Stimulated activated CD8-positive, alpha-beta memory T cell treated with anti-CD3 and anti-CD28 coated beads, Interleukin-7, amount 100 ng/mL, for 24 hours (primary cell): Measurements from ENCODE around the gene GASK1A.

Experiments used
- DNase-seq: peaks from one replicate; pipeline ENCODE4 v3.0.0-alpha.2; 2020; ENCODE audit warnings: low read depth

The GASK1A gene

DNA sequence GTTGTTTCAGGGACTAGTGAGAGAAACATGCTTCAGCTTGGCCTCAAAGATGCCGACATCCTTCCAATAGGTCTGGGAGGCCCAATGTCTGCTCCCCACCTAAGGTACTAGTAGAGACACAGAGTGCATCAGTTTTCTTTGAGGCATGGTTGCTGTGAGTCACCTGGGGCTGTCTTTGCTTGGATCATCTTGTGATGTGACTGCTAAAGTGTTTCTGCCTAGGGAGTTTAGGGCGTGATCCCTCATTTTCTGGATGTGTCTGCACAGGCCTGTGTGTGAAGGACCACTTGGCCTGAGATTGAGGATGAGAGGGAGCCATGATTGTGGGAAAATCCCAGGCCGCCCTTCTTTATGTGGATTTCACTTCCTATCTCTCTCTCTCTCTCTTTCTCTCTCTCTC lies 4.8 kb downstream of the GASK1A start:
- DNase-seq = no peak

GRCh38 chr3:42984701-42985100 lies 5.6 kb downstream of the GASK1A start:
- no peak for DNase-seq

DNA sequence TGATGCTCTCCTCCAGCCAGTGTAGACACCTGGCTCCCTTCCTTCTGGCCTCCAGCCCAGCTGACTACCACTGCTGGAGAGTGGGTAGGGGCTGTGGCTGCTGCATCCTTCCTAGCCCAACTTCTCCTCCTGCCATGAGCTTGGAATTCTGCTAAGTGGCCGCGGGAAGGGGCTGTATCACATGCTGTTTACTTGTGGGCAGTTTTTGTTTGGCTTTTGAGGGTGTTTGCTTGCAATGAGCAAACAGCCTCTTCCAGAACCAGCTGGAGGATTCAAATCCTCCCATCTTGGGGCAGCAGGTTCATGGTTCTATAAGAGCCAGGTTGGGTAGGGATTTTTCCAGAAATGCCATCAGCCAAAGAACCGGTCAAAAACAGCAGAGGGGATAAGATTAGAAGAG lies 9.0 kb downstream of the GASK1A start:
- DNase-seq = no peak

DNA sequence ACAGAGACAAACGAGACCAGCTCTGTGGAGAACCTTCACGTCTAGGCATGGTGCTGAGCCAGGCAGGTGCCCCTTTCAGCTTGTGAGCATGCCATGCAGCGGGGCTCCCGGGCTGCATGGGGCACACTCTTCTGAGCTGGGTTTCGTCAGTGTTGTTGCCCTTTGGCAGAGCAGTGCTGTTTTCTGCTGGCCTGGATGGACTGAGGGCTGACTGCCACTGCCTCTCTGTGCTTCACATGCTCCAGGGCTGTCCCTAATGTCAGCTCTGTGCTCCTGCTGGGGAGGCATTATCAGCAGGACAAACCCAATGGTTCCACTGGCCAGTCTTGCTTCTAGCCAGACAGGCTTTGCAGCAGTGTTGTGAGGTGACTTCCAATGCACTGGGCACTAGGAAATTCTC lies 9.5 kb downstream of the GASK1A start:
- DNase-seq = no peak

- no peak for DNase-seq
Observed at GRCh38 chr3:42991341-42992315, 12.5 kb downstream of the GASK1A start.

DNA sequence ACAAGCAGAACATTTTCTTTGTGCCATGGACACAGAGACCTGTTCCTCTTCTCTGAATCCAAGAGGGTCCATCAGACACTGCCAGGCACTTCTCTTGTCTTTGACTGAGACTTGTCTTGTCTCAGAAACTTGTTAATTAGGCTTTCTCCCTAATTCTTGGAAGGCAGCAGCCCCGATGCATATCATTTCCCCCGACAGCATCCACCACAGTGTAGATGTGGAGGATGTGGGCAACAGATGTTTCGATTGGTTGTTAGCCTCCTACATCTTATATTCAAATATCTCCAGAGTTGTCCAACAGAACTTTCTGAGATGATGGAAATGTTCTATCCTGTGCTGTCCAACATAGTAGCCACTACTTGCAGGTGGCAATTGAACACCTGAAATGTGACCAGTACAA lies 15.5 kb downstream of the GASK1A start:
- no peak for DNase-seq

DNA sequence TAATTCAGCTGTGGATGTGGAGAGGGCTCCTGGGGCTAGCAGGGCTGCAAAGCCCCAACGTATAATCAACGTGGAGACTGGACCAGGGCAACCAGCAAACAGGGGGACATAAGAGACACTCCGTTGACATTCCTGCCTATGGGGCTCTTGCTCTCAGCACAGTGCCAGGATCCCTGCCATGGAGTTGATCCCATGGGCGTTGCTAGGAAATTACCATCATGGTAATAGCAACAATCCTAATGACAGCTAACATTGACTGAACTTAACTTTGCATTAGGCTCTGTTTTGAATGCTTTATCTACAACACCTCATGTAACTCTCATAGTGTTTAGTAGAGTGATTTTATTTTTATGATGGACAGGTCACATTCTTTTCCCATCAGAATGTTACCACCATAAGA lies 16.9 kb downstream of the GASK1A start:
- DNase-seq = no peak

DNA sequence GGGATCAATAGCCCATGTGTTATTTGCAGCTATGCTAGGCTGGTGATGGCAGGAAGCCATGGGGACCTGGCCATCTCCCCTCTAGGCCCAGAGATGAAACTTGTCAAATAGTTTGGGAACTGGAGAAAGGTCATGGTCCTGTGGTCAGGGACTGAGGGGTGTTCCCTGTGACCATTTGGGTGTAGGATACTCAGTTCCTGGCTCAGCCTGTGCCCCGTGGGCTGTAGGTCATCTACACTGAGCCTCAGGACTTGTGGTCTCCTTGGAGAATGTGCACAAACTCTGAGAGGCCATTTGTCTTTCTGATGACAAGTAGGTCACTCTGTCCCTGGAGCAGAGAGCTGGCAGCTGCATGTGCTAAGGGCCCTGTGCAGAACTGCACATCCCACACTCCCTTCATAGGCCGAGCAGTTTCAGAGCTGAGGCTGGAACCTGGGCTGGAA lies 17.5 kb downstream of the GASK1A start:
- no peak for DNase-seq

GRCh38 chr3:42999212-42999611 lies 20.1 kb downstream of the GASK1A start:
- DNase-seq = no peak

DNA sequence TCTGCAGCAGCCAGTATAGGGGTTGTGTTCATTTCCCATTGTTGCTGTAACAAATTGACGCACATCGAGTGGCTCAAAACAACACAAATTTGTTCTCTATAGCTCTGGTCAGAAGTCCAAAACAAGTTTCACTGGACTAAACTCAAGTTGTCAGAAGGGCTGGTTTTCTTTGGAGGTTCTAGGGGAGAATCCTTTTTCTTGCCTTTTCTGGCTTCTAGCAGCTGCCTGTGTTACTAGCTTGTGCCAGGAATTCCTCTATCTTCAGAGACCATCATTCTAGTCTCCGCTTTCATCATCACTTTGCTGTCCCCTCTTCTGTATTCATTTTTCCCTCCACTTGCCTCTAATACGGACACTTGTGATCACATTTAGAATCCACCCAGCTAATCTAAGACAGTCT lies 20.5 kb downstream of the GASK1A start:
- no peak for DNase-seq

DNA sequence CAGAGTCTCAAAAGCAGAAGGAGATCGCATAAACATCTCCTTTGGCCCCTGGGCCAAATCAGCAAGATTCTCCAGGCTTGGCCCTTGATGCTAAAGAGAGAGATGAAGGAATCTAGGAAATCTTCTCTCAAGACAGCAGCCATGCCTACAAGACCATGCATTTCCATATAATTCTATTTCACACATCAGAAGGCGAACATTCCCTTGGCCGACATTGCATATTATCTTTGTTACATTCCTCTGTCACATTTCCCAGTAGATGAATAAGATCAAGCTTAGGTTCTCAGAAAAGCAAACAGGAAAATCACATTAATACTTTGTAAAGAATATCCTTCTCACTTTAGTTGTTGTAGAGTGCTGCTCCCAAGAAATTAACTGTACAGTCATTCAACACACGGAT lies 21.3 kb downstream of the GASK1A start:
- no peak for DNase-seq

- DNase-seq = no peak
Observed at GRCh38 chr3:43001094-43001553, 22.0 kb downstream of the GASK1A start.

GRCh38 chr3:43001556-43002121 lies 22.5 kb downstream of the GASK1A start:
- DNase-seq = no peak

DNA sequence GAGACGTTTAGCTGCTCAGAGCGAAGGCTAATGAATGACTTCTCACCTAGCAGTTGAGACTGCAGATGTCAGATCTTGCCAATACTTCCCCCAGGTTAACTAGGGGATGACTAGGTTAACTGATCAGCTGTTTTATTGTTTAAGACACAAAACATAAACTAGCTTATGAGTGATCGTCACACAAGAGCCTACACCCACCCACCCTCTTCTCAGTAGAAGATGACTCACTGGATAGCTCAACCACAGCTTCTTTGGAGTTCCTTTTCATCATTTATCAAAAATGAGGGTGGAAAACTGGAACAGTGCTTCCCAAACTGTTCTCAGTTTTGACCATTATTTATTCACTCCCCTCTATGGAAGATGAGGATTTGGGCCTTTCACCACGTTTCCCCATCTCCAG lies 25.2 kb downstream of the GASK1A start:
- DNase-seq = no peak

GRCh38 chr3:43005253-43005652 lies 26.1 kb downstream of the GASK1A start:
- DNase-seq = no peak

GRCh38 chr3:43005981-43006380 lies 26.9 kb downstream of the GASK1A start:
- DNase-seq = no peak

DNA sequence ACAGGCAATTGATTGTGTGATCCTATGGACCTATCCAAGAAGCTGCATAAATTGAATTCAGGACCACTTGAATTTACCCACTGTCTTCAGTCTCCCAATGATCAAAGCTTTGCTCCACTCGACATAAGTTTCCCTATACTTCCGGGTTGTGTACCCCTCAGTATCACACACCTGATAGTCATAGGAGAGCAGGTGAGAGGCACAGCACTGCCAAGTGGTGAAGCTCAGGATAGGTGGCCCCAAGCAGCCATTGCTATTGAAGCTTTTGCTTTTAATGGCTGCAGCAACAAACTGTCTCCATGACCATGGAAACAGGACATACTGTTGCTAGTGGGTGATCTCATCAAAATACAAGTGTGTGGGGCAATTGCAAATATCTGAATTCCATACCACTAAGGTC lies 27.7 kb downstream of the GASK1A start:
- no peak for DNase-seq

GRCh38 chr3:43009547-43009946 lies 30.4 kb downstream of the GASK1A start:
- no peak for DNase-seq

DNA sequence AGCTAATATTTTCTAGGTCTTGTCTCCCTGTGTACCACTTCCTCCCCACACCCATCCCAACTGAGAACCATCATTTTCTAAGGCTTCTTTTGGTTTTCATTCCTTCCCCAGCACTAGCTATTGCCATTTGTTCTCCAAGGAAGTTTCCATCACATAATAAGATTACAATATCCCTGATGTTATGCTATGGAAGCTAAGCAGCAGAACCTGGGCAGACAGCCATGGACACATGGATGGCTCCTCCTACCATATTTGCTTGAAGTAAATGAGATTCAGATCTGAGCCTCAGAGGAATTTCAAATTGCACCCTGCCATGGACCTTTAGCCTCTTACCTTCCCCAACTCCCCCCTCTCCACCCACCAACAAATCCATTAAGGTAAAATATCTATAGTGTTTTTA lies 31.5 kb downstream of the GASK1A start:
- no peak for DNase-seq

DNA sequence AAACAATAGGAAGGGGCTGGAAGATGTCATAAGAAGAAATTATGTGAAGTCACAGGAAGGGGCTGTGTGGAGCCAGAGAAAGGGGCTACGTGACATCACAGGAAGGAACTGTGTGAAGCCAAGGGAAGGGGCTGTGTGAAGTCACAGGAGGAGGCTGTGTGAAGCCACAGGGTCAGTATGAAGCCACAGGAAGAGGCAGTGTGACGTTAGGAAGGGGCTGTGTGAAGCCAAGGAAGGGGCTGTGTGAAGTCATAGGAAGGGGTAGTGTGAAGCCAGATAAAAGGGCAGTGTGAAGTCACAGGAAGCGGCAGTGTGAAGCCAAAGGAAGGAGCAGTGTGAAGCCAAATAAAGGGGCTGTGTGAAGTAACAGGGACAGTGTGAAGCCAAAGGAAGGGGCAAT lies 32.5 kb downstream of the GASK1A start:
- DNase-seq = no peak

- DNase-seq = no peak
Observed at GRCh38 chr3:43012174-43012573, 33.1 kb downstream of the GASK1A start.

DNA sequence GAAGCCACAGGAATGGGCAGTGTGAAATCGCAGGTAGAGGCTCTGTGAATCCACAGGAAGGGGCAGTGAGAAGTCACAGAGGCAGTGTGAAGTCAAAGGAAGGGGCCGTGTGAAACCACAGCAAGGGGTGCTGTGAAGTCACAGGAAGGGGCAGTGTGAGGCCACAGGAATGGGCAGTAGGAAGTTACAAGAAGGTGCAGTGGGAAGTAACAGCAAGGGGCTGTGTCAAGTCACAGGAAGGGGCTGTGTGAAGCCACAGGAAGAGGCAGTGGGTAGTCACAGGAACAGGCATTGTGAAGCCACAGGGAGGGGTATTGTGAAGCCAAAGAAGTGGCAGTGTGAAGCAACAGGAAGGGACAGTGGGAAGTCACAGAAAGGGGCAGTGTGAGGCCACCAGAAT lies 34.1 kb downstream of the GASK1A start:
- no peak for DNase-seq

GRCh38 chr3:43013743-43014155 lies 34.6 kb downstream of the GASK1A start:
- DNase-seq = no peak

DNA sequence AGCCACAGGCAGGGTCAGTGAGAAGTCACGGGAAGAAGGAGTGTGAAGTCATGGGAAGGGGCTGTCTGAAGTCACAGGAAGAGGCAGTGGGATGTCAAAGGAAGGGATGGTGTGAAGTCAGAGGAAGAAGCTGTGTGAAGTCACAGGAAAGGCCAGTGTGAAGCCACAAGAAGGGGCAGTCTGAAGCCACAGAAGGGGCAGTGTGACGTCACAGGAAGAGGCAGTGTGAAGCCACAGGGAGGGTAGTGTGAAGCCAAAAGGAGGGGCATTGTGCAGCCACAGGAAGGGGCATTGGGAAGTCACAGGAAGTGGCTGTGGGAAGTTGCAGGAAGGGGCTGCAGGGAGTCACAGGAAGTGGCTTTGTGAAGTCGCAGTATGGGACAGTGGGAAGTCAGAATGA lies 35.1 kb downstream of the GASK1A start:
- DNase-seq = no peak
